ENCODE measurements around the gene LHFPL3.

- TF ChIP-seq CTCF (IDR thresholded peaks at IDR 0.05) (no peak), POLR2A (IDR thresholded peaks at IDR 0.05) (no peak)
Observed at GRCh38 chr7:104723001-104723400, 394.6 kb downstream of the LHFPL3 start.

All from Peyer's patch (tissue), 4 donors.